Nephron progenitor cell (in vitro differentiated cells): ENCODE data around the gene GPX8.

Experiments
- DNase-seq: peaks from one replicate; pipeline ENCODE4 v3.0.0; 2021
- H3K27ac Mint-ChIP-seq: 2 replicates; pipeline ENCODE4 v1.8.0; 2021; ENCODE audit warnings: mild to moderate bottlenecking, moderate library complexity, mixed read lengths
- H3K27me3 Mint-ChIP-seq: 2 replicates; pipeline ENCODE4 v1.8.0; 2021; ENCODE audit warnings: mild to moderate bottlenecking, low read depth, mixed read lengths; ENCODE audit not compliant: poor library complexity
- H3K36me3 Mint-ChIP-seq: 2 replicates; pipeline ENCODE4 v1.8.0; 2021; ENCODE audit warnings: low read depth, mixed read lengths
- H3K4me1 Mint-ChIP-seq: 2 replicates; pipeline ENCODE4 v1.8.0; 2021; ENCODE audit warnings: mixed read lengths
- H3K4me3 Mint-ChIP-seq: 2 replicates; pipeline ENCODE4 v1.8.0; 2021; ENCODE audit warnings: mild to moderate bottlenecking, moderate library complexity, mixed read lengths
- H3K9me3 Mint-ChIP-seq: 2 replicates; pipeline ENCODE4 v1.8.0; 2021; ENCODE audit warnings: mild to moderate bottlenecking, moderate library complexity, mixed read lengths
- CTCF ChIP-seq: fragments of 200-600 bp; sonication (generic); IDR thresholded peaks from 2 replicates; pipeline ENCODE4 v1.5.0; 2021; ENCODE audit warnings: antibody characterized with exemption

The GPX8 gene

GRCh38 chr5:55173687-55174230 lies 13.8 kb downstream of the GPX8 start:
- H3K4me1 Mint-ChIP-seq: peaks cover 30% of the 10 kb centered on the region
- no peak for TF ChIP-seq CTCF
- H3K27me3 Mint-ChIP-seq: peaks cover 84% of the 10 kb centered on the region
- no peak for DNase-seq
- H3K4me3 Mint-ChIP-seq: peak overlapping the region; percentile 84
- H3K36me3 Mint-ChIP-seq: no peaks in the 10 kb centered on the region
- H3K9me3 Mint-ChIP-seq: no peaks in the 10 kb centered on the region
- H3K27ac Mint-ChIP-seq: no peak overlapping the region

GRCh38 chr5:55175781-55176175 lies 15.8 kb downstream of the GPX8 start:
- Mint-ChIP-seq H3K4me1 (peaks cover 30% of the 10 kb centered on the region), H3K27me3 (peaks cover 87% of the 10 kb centered on the region)
- no peak for TF ChIP-seq CTCF

GRCh38 chr5:55176176-55176818 lies 16.3 kb downstream of the GPX8 start:
- DNase-seq: peak; percentile 82
- no peaks in the 10 kb centered on the region for H3K9me3 Mint-ChIP-seq
- no peak overlapping the region for H3K27ac Mint-ChIP-seq
- H3K4me3 Mint-ChIP-seq: peak overlapping the region; percentile 72
- H3K36me3 Mint-ChIP-seq: no peaks in the 10 kb centered on the region
- TF ChIP-seq CTCF: peak; percentile 18
- peaks cover 85% of the 10 kb centered on the region for H3K27me3 Mint-ChIP-seq
- peaks cover 30% of the 10 kb centered on the region for H3K4me1 Mint-ChIP-seq

More at GRCh38 chr5:55175781-55176175, 15.8 kb downstream of the GPX8 start:
- H3K27ac Mint-ChIP-seq: no peak overlapping the region
- no peaks in the 10 kb centered on the region for H3K9me3 Mint-ChIP-seq
- no peak for DNase-seq
- peak overlapping the region; percentile 72 for H3K4me3 Mint-ChIP-seq
- no peaks in the 10 kb centered on the region for H3K36me3 Mint-ChIP-seq

GRCh38 chr5:55177078-55177477 lies 17.1 kb downstream of the GPX8 start:
- H3K9me3 Mint-ChIP-seq: no peaks in the 10 kb centered on the region
- no peak for DNase-seq
- peaks cover 30% of the 10 kb centered on the region for H3K4me1 Mint-ChIP-seq
- peak overlapping the region; percentile 72 for H3K4me3 Mint-ChIP-seq
- H3K27ac Mint-ChIP-seq: no peak overlapping the region
- H3K27me3 Mint-ChIP-seq: peaks cover 93% of the 10 kb centered on the region
- H3K36me3 Mint-ChIP-seq: no peaks in the 10 kb centered on the region
- TF ChIP-seq CTCF: no peak

- Mint-ChIP-seq H3K27ac (no peak overlapping the region), H3K4me3 (no peak overlapping the region), H3K27me3 (peaks cover 80% of the 10 kb centered on the region)
Measured at GRCh38 chr5:55180016-55180415, 20.0 kb downstream of the GPX8 start.

More at GRCh38 chr5:55180016-55180415, 20.0 kb downstream of the GPX8 start:
- no peak for DNase-seq
- Mint-ChIP-seq H3K9me3 (no peaks in the 10 kb centered on the region), H3K36me3 (no peaks in the 10 kb centered on the region), H3K4me1 (peaks cover 14% of the 10 kb centered on the region)
- TF ChIP-seq CTCF: no peak
